Measurements from ENCODE around the gene RNGTT.
"Not testable (repeated sequence)": the region's sequence is repeated elsewhere in the genome, so short reads cannot be mapped to it uniquely, and the experiment has no call there.

DNA sequence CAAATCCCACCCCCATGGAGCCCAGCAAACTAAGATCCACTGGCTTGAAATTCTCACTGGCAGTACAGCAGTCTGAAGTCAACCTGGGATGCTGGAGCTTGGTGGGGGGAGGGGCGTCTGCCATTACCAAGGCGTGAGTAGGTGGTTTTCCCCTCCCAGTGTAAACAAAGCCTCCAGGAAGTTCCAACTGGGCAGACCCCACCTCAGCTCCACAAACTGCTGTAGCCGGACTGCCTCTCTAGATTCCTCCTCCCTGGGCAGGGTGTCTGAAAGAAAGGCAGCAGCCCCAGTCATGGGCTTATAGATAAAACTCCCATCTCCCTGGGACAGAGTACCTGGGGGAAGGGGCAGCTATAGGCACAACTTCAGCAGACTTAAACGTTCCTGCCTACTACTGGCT, 135.8 kb downstream of the RNGTT start:
- not testable (repeated sequence) for TF ChIP-seq CTCF (optimal IDR thresholded peaks at IDR 0.05 in 1 of 3, IDR thresholded peaks at IDR 0.05 in 1 of 3, conservative IDR thresholded peaks at IDR 0.05 in 1 of 3; ENCODE audit: extremely low read depth in 1 of 3, insufficient read depth in 2 of 3, low read length in 3 of 3); EZH2 (IDR thresholded peaks at IDR 0.05; ENCODE audit: low read length)
